HepG2 (cell line): ENCODE results near the gene PM20D1. TPM values are rescaled to one million over a fixed set of nuclear protein-coding genes. Genes with fewer than 3 reads are reported as not detected.

Experiments
- ATAC-seq: fragments of 200-7000 bp; cut with Tn5 transposase; 3 replicates; pipeline ENCODE4 v1.9.1; 2020; ENCODE audit warnings: mild to moderate bottlenecking, moderate library complexity
- BruUV-seq: library from RNA; stranded (reverse); fragments of 400-500 nt; replicated peaks from 2 replicates; lab custom pipeline; 2021; lab: Mats Ljungman, UMichigan
- CTCF ChIA-PET: fragments of 300-600 bp; formaldehyde crosslinking; extraction: SDS; loops from one replicate; lab custom pipeline; 2021; ENCODE audit warnings: low total read pairs, inconsistent platforms, low intra/inter-chr PET ratio; lab: Yijun Ruan, JAX
- POLR2A ChIA-PET: fragments of 350-600 bp; sonication (Branson Sonifier 250); formaldehyde crosslinking; loops from one replicate; lab custom pipeline; 2020; ENCODE audit warnings: antibody characterized with exemption, inconsistent platforms; lab: Yijun Ruan, JAX
- DNase-seq: peaks from one replicate; pipeline ENCODE4 v3.0.0-alpha.2; 2015; ENCODE audit warnings: low spot score
- FAIRE-seq: peaks from 3 replicates; lab custom pipeline; 2011; peaks lifted over from hg19 to GRCh38; lab: Jason Lieb, UNC
- H2AFZ ChIP-seq: one replicate; pipeline ENCODE4 v1.6.1; 2011; ENCODE audit warnings: low read length, inconsistent platforms
- H3K27ac ChIP-seq: fragments of 300-600 bp; 3 replicates; pipeline ENCODE4 v1.8.0; 2011; ENCODE audit warnings: mixed run types, mild to moderate bottlenecking, mixed read lengths, low read length, inconsistent platforms; ENCODE audit not compliant: insufficient read depth; ENCODE audit errors: extremely low read length
- H3K27me3 ChIP-seq, 2 experiments: fragments of 200-600 bp in 1 of 2; 2 replicates in 1 of 2; 3 replicates in 1 of 2; pipeline versions ENCODE4 v1.6.0 to v1.8.0; 2011; ENCODE audit warnings: low read length in 2 of 2, mild to moderate bottlenecking in 2 of 2, moderate library complexity in 2 of 2, inconsistent platforms in 1 of 2; ENCODE audit not compliant: insufficient read depth in 2 of 2, control insufficient read depth in 1 of 2
- H3K36me3 ChIP-seq, 2 experiments: fragments of 200-600 bp in 1 of 2; replicated peaks in 1 of 2; 2 replicates in 1 of 2; 3 replicates in 1 of 2; pipeline versions ENCODE4 v1.5.1 to v1.8.0; 2011; ENCODE audit warnings: low read length in 2 of 2, inconsistent platforms in 1 of 2; ENCODE audit not compliant: insufficient read depth in 2 of 2, control insufficient read depth in 1 of 2
- H3K4me1 ChIP-seq: 2 replicates; pipeline ENCODE4 v1.5.1; 2012; ENCODE audit warnings: low read length, inconsistent platforms; ENCODE audit not compliant: insufficient read depth
- H3K4me2 ChIP-seq: 2 replicates; pipeline ENCODE4 v1.6.0; 2011; ENCODE audit warnings: low read depth, low read length, inconsistent platforms
- H3K4me3 ChIP-seq, 3 experiments: fragments of 200-600 bp in 1 of 3; sonication (generic), shearing (Covaris generic) in 1 of 3; replicated peaks in 1 of 3; 2 replicates each; pipeline ENCODE4 v1.5.1; 2011 to 2016; ENCODE audit warnings: low read length in 3 of 3, inconsistent platforms in 2 of 3, low read depth in 2 of 3, mild to moderate bottlenecking in 2 of 3, control low read depth in 1 of 3, mixed read lengths in 1 of 3; ENCODE audit not compliant: insufficient read depth in 1 of 3
- H3K79me2 ChIP-seq: one replicate; pipeline ENCODE4 v1.6.1; 2011; ENCODE audit warnings: low read length, inconsistent platforms; ENCODE audit not compliant: insufficient read depth
- H3K9ac ChIP-seq: 2 replicates; pipeline ENCODE4 v1.6.0; 2011; ENCODE audit warnings: mild to moderate bottlenecking, low read depth, low read length, inconsistent platforms; ENCODE audit not compliant: insufficient read depth
- H3K9me3 ChIP-seq: 2 replicates; pipeline ENCODE4 v1.5.1; 2012; ENCODE audit warnings: mild to moderate bottlenecking, low read length
- H4K20me1 ChIP-seq: 2 replicates; pipeline ENCODE4 v1.6.0; 2011; ENCODE audit warnings: inconsistent platforms, mild to moderate bottlenecking, low read length, moderate library complexity; ENCODE audit not compliant: insufficient read depth
- HIVEP1 ChIP-seq: sonication (generic); formaldehyde crosslinking; IDR thresholded peaks from 2 replicates; pipeline ENCODE4 v1.4.0; 2020; ENCODE audit warnings: mild to moderate bottlenecking, missing genetic modification reagents
- HOXD1 ChIP-seq: sonication (generic); formaldehyde crosslinking; IDR thresholded peaks from 2 replicates; pipeline ENCODE4 v1.5.0; 2020; ENCODE audit warnings: missing genetic modification reagents
- JARID2 ChIP-seq: sonication (generic); formaldehyde crosslinking; IDR thresholded peaks from 2 replicates; pipeline ENCODE4 v1.8.1; 2023; ENCODE audit warnings: missing genetic modification reagents, inconsistent platforms; ENCODE audit not compliant: insufficient replicate concordance
- KAT7 ChIP-seq: IDR thresholded peaks from 2 replicates; pipeline ENCODE4 v1.6.1; 2018; ENCODE audit warnings: borderline replicate concordance, missing compliant biosample characterization
- KLF16 ChIP-seq, 2 experiments: sonication (generic) in 1 of 2; formaldehyde crosslinking in 1 of 2; IDR thresholded peaks; 2 replicates each; pipeline versions ENCODE4 v1.6.1 to v1.8.0; 2016 to 2023; ENCODE audit warnings: missing genetic modification reagents in 2 of 2, missing compliant biosample characterization in 1 of 2
- KMT2B ChIP-seq: IDR thresholded peaks from 2 replicates; pipeline ENCODE4 v1.6.1; 2016; ENCODE audit warnings: missing genetic modification reagents, missing compliant biosample characterization
- NONO ChIP-seq, 2 experiments: fragments of 450-650 bp in 1 of 2; sonication (generic) in 1 of 2; formaldehyde crosslinking in 1 of 2; IDR thresholded peaks in 1 of 2; conservative IDR thresholded peaks in 1 of 2; 2 replicates each; pipeline versions ENCODE4 v1.6.1 to v1.8.0; 2017 to 2022; ENCODE audit warnings: mild to moderate bottlenecking in 1 of 2, missing genetic modification reagents in 1 of 2, moderate library complexity in 1 of 2
- REPIN1 ChIP-seq: sonication (generic); formaldehyde crosslinking; IDR thresholded peaks from 2 replicates; pipeline ENCODE4 v1.8.0; 2022; ENCODE audit warnings: missing genetic modification reagents, low read depth, mild to moderate bottlenecking, borderline replicate concordance
- SRSF1 ChIP-seq: fragments of 200-400 bp; formaldehyde crosslinking; optimal IDR thresholded peaks from 2 replicates; pipeline ENCODE3; 2017; ENCODE audit warnings: mild to moderate bottlenecking, low read depth, low read length, moderate library complexity
- TGIF2 ChIP-seq: IDR thresholded peaks from 2 replicates; pipeline ENCODE4 v1.6.1; 2016; ENCODE audit warnings: control low read depth, missing compliant biosample characterization
- ZFP41 ChIP-seq: sonication (generic); formaldehyde crosslinking; IDR thresholded peaks from 2 replicates; pipeline ENCODE4 v1.4.0; 2020; ENCODE audit warnings: mild to moderate bottlenecking, missing genetic modification reagents, borderline replicate concordance
- ZNF12 ChIP-seq: sonication (generic); formaldehyde crosslinking; IDR thresholded peaks from 2 replicates; pipeline ENCODE4 v1.5.0; 2020; ENCODE audit warnings: missing genetic modification reagents
- ZNF121 ChIP-seq: sonication (generic); formaldehyde crosslinking; IDR thresholded peaks from 2 replicates; pipeline ENCODE4 v1.5.0; 2020; ENCODE audit warnings: mild to moderate bottlenecking, missing genetic modification reagents
- ZNF232 ChIP-seq: sonication (generic); formaldehyde crosslinking; IDR thresholded peaks from 2 replicates; pipeline ENCODE4 v1.4.0; 2020; ENCODE audit warnings: missing genetic modification reagents, borderline replicate concordance
- ZNF546 ChIP-seq: sonication (generic); formaldehyde crosslinking; conservative IDR thresholded peaks from 2 replicates; pipeline ENCODE4 v1.8.1; 2023; ENCODE audit warnings: mild to moderate bottlenecking, missing genetic modification reagents
- WGBS: methylation state at CpG from one replicate; pipeline ENCODE4 v1.1.6; 2017; ENCODE audit warnings: low lambda C conversion rate; 5-methylcytosine and 5-hydroxymethylcytosine counted together
- in situ Hi-C: cut with HindIII; loops from 2 replicates; pipeline ENCODE4 v1.10.0; 2017; ENCODE audit warnings: low pct_unique_long_range_greater_than_20kb; ENCODE audit not compliant: extremely low pct_ligation_motif_present
- intact Hi-C: fragments of 100-400 bp; cut with micrococcal nuclease; formaldehyde crosslinking; loops from one replicate; pipeline ENCODE4 v1.10.0; 2022; ENCODE audit not compliant: unreplicated experiment
- polyA plus RNA-seq, 8 experiments: library from polyadenylated mRNA; depleted of rRNA in 3 of 8; stranded (reverse) in 7 of 8; unstranded in 1 of 8; fragments of >200 nt; fragmentation: Illumina TruSeq in 4 of 8; extraction: Trizol in 4 of 8; gene quantifications; 2 replicates each; pipeline versions ENCODE4 v1.2.1 to v1.2.3, GENCODE V29; 2011 to 2016; ENCODE audit warnings: low read depth in 4 of 8, missing spikeins in 1 of 8, mixed read lengths in 1 of 8; ENCODE audit not compliant: insufficient read depth in 1 of 8
- total RNA-seq, 5 experiments: library from RNA; depleted of rRNA; stranded (reverse); fragments of >200 nt; fragmentation: Illumina TruSeq; extraction: Trizol; gene quantifications; 2 replicates each; pipeline ENCODE4 v1.2.3, GENCODE V29; 2016; ENCODE audit warnings: low read depth in 1 of 5
- TF ChIP-seq, protein P1 (sequence below): sonication (generic); formaldehyde crosslinking; IDR thresholded peaks from 2 replicates; pipeline ENCODE4 v1.4.0; 2020; ENCODE audit warnings: missing genetic modification reagents, borderline replicate concordance

Gene PM20D1
- total and polyA plus RNA-seq, 2 of the 13 experiments (the other 11 are each of a cell fraction or from before 2014, with no cell fraction given), result not detected

DNA sequence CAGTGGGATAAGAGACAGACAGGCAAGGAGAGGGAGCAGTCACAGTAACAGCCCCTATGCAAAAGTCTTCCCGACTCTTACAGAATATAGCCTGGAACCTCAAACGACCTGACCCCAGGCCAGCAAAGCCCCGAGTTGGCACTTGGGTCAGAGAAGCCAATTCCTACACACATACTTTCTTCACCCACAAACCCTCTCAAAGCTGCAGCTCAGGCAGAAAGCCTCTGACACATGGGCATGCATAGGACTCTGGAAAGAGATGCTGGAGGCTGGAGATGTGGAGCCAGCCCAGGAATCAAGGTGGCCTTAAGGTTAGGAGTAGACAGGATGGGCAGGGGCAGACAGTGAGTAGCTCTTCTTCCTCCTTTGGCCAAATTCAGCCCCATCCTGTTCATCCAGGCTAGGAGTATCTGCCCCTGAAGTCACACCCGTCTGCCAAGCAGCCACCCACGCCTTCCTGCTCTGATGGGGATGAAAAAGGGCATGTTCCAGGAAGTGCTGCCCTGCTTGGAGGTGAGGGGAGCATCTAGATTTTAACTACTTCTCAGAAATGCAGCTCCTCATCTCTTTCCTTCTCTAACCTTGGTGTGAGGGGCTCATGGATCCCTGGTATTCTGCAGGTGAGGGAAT lies 44.7 kb downstream of the PM20D1 start (continued):
- no peak for TF ChIP-seq HIVEP1 (CRISPR knock-in tag)
- no peak for TF ChIP-seq REPIN1 (CRISPR knock-in tag)
- TF ChIP-seq, protein P1, sequence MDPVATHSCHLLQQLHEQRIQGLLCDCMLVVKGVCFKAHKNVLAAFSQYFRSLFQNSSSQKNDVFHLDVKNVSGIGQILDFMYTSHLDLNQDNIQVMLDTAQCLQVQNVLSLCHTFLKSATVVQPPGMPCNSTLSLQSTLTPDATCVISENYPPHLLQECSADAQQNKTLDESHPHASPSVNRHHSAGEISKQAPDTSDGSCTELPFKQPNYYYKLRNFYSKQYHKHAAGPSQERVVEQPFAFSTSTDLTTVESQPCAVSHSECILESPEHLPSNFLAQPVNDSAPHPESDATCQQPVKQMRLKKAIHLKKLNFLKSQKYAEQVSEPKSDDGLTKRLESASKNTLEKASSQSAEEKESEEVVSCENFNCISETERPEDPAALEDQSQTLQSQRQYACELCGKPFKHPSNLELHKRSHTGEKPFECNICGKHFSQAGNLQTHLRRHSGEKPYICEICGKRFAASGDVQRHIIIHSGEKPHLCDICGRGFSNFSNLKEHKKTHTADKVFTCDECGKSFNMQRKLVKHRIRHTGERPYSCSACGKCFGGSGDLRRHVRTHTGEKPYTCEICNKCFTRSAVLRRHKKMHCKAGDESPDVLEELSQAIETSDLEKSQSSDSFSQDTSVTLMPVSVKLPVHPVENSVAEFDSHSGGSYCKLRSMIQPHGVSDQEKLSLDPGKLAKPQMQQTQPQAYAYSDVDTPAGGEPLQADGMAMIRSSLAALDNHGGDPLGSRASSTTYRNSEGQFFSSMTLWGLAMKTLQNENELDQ (CRISPR knock-in tag), result no peak
- TF ChIP-seq JARID2 (CRISPR knock-in tag), result no peak
- no peak for TF ChIP-seq ZNF232 (CRISPR knock-in tag)
- no peak for TF ChIP-seq ZNF12 (CRISPR knock-in tag)
- no peak for TF ChIP-seq ZNF121 (CRISPR knock-in tag)

DNA sequence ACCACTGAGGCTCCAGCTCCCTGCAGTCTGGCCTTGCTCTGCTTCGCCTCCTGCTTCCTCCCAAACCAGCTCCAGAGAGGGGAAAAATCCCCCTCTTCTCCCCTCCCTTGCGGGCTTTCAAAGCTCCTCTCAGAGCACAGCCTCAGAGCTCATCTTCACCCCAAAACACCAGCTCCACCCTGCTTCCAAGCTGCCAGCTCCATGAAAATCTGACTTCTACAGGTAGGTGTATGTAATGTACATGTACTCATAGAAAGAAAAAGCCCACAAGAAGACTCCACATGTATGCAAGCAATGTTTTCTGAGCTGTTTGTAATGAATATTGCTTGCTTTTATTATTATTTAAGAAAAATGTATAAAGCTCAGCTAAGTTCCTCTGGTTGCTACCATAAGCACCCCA lies 45.3 kb downstream of the PM20D1 start:
- H3K36me3 ChIP-seq, result no peaks in the 10 kb centered on the region
- in situ Hi-C loops, result no loop called here
- H2AFZ ChIP-seq, result no peak overlapping the region
- peaks cover 7% of the 10 kb centered on the region for H3K4me1 ChIP-seq
- no peaks in the 10 kb centered on the region for H3K79me2 ChIP-seq
- ATAC-seq (no peak), DNase-seq (no peak), FAIRE-seq (no peak)
- ChIA-PET CTCF (no interaction called here), POLR2A (no interaction called here)
- no peak overlapping the region for H3K4me3 ChIP-seq
- H3K27ac ChIP-seq, result no peak overlapping the region
- peaks cover 0 to 4% of the 10 kb centered on the region in 2 experiments; a peak in 2 of 5 replicates for H3K27me3 ChIP-seq
- 100% methylated on average over 1 of the region's 2 CpGs for WGBS
- no peaks in the 10 kb centered on the region for H4K20me1 ChIP-seq
- H3K4me2 ChIP-seq, result no peak overlapping the region
- H3K9ac ChIP-seq, result no peak overlapping the region
- intact Hi-C loops, result loop anchor here (10.0 kb wide), 1 partner anchor 60 kb away; no protein-coding TSS in a partner anchor
- no TSS peak for BruUV-seq
- TF ChIP-seq TGIF2 (CRISPR knock-in tag), result no peak
- TF ChIP-seq KMT2B (CRISPR knock-in tag), result no peak
- no peak for TF ChIP-seq NONO (IDR thresholded peaks at IDR 0.05)
- TF ChIP-seq NONO (CRISPR knock-in tag; conservative IDR thresholded peaks at IDR 0.05), result no peak
- TF ChIP-seq KAT7, result no peak
- TF ChIP-seq KLF16 (CRISPR knock-in tag; IDR thresholded peaks at IDR 0.05), result no peak
- no peak for TF ChIP-seq SRSF1
- no peak for TF ChIP-seq ZFP41
- no peak for TF ChIP-seq HOXD1 (CRISPR knock-in tag)
- no peak for TF ChIP-seq ZNF546
- no peaks in the 10 kb centered on the region for H3K9me3 ChIP-seq
